ENCODE data around the gene DUSP16. TPM values are rescaled to one million over a fixed set of nuclear protein-coding genes. Genes with fewer than 3 reads are reported as not detected.
"Not testable (repeated sequence)": the region's sequence is repeated elsewhere in the genome, so short reads cannot be mapped to it uniquely, and the experiment has no call there.

Gene DUSP16
- total and polyA plus RNA-seq, 3 donors from 2014 or later: 22.5 to 48.6 (median 42.1) TPM

GRCh38 chr12:12474931-12475795, 87.5 kb downstream of the DUSP16 start:
- no peaks in the 10 kb centered on the region for H3K27me3 ChIP-seq
- H3K9me3 ChIP-seq: no peaks in the 10 kb centered on the region
- no peak for DNase-seq
- H3K27ac ChIP-seq: no peak overlapping the region
- no peaks in the 10 kb centered on the region for H3K4me1 ChIP-seq
- H3K4me3 ChIP-seq: no peak overlapping the region
- TF ChIP-seq POLR2A (IDR thresholded peaks at IDR 0.05) (no peak), CTCF (IDR thresholded peaks at IDR 0.05) (no peak)
- intact Hi-C loops (cut with DNase I; ENCODE audit: low total_unique reads): no loop called here
- 92 to 93% methylated on average over 15 of the region's 15 CpGs for WGBS, 2 donors
- H3K36me3 ChIP-seq (ENCODE audit: low read depth, missing control alignments): no peaks in the 10 kb centered on the region

- H3K36me3 ChIP-seq (ENCODE audit: low read depth, missing control alignments): no peaks in the 10 kb centered on the region
- intact Hi-C loops (cut with DNase I; ENCODE audit: low total_unique reads): no loop called here
- no peaks in the 10 kb centered on the region for H3K4me1 ChIP-seq
- no peak overlapping the region for H3K4me3 ChIP-seq
- WGBS, 2 donors: 87 to 95% methylated on average over 8 of the region's 8 CpGs
- H3K9me3 ChIP-seq: no peaks in the 10 kb centered on the region
- H3K27ac ChIP-seq: no peak overlapping the region
- DNase-seq: no peak
- H3K27me3 ChIP-seq: no peaks in the 10 kb centered on the region
- TF ChIP-seq POLR2A (IDR thresholded peaks at IDR 0.05) (no peak), CTCF (IDR thresholded peaks at IDR 0.05) (no peak)
Observed at GRCh38 chr12:12474471-12474928, 88.2 kb downstream of the DUSP16 start.

- H3K4me3 ChIP-seq: no peak overlapping the region
- no peak for TF ChIP-seq CTCF (IDR thresholded peaks at IDR 0.05)
- no peak for TF ChIP-seq POLR2A (IDR thresholded peaks at IDR 0.05)
- H3K4me1 ChIP-seq: no peaks in the 10 kb centered on the region
- H3K27me3 ChIP-seq: no peaks in the 10 kb centered on the region
- DNase-seq: no peak
- H3K27ac ChIP-seq: no peak overlapping the region
- no peaks in the 10 kb centered on the region for H3K9me3 ChIP-seq
- 77 to 87% methylated on average over 4 of the region's 4 CpGs for WGBS, 2 donors
- no peaks in the 10 kb centered on the region for H3K36me3 ChIP-seq (ENCODE audit: low read depth, missing control alignments)
- intact Hi-C loops (cut with DNase I; ENCODE audit: low total_unique reads): no loop called here
Observed at GRCh38 chr12:12473223-12473622, 89.4 kb downstream of the DUSP16 start.

GRCh38 chr12:12471982-12472961, 90.4 kb downstream of the DUSP16 start:
- H3K4me3 ChIP-seq; intact Hi-C loops (cut with DNase I; ENCODE audit: low total_unique reads); H3K27me3 ChIP-seq; H3K4me1 ChIP-seq; H3K36me3 ChIP-seq (ENCODE audit: low read depth, missing control alignments); H3K27ac ChIP-seq; H3K9me3 ChIP-seq; DNase-seq: not testable (repeated sequence)
- 85 to 86% methylated on average over 12 to 35 of the region's 37 CpGs for WGBS, 2 donors

- Histone ChIP-seq H3K27me3 (no peaks in the 10 kb centered on the region), H3K27ac (no peak overlapping the region), H3K9me3 (no peaks in the 10 kb centered on the region), H3K36me3 (ENCODE audit: low read depth, missing control alignments) (no peaks in the 10 kb centered on the region), H3K4me1 (no peaks in the 10 kb centered on the region), H3K4me3 (no peak overlapping the region)
- 85 to 87% methylated on average over 7 of the region's 7 CpGs for WGBS, 2 donors
- TF ChIP-seq POLR2A (IDR thresholded peaks at IDR 0.05): no peak
- TF ChIP-seq CTCF (IDR thresholded peaks at IDR 0.05): no peak
- no peak for DNase-seq
- intact Hi-C loops (cut with DNase I; ENCODE audit: low total_unique reads): no loop called here
Observed at GRCh38 chr12:12470751-12471306, 91.8 kb downstream of the DUSP16 start.
